RKO (cell line): ENCODE results near the gene BTNL8.
"Not testable (repeated sequence)": the region's sequence is repeated elsewhere in the genome, so short reads cannot be mapped to it uniquely, and the experiment has no call there.

Source experiments
- DNase-seq: peaks from one replicate; pipeline ENCODE4 v3.0.0-alpha.2; 2016; ENCODE audit warnings: low spot score

Gene BTNL8

GRCh38 chr5:180874804-180875582 is 24.0 kb upstream of the BTNL8 start:
- DNase-seq, result no peak

GRCh38 chr5:180875860-180876426 is 23.0 kb upstream of the BTNL8 start:
- DNase-seq, result no peak

- not testable (repeated sequence) for DNase-seq
These were observed 13.0 kb upstream of the BTNL8 start for GRCh38 chr5:180885845-180886529.

GRCh38 chr5:180889381-180889780 is 9.6 kb upstream of the BTNL8 start:
- DNase-seq, result no peak

- DNase-seq, result not testable (repeated sequence)
These were observed 3.6 kb upstream of the BTNL8 start for GRCh38 chr5:180895330-180895729.

GRCh38 chr5:180900178-180900577 is 1.2 kb downstream of the BTNL8 start:
- DNase-seq, result no peak

GRCh38 chr5:180901319-180902009 is 2.5 kb downstream of the BTNL8 start:
- no peak for DNase-seq

GRCh38 chr5:180908400-180908799 is 9.4 kb downstream of the BTNL8 start:
- DNase-seq, result no peak

- DNase-seq, result no peak
These were observed 10.2 kb downstream of the BTNL8 start for GRCh38 chr5:180908998-180909731.

- DNase-seq, result no peak
These were observed 10.8 kb downstream of the BTNL8 start for GRCh38 chr5:180909782-180910181.

- no peak for DNase-seq
These were observed 11.2 kb downstream of the BTNL8 start for GRCh38 chr5:180910182-180910581.

- peak; percentile 24 for DNase-seq
These were observed 11.8 kb downstream of the BTNL8 start for GRCh38 chr5:180910735-180911134.

- no peak for DNase-seq
These were observed 15.7 kb downstream of the BTNL8 start for GRCh38 chr5:180914646-180915045.

GRCh38 chr5:180915924-180916323 is 17.0 kb downstream of the BTNL8 start:
- no peak for DNase-seq

GRCh38 chr5:180918380-180918779 is 19.4 kb downstream of the BTNL8 start:
- no peak for DNase-seq

- no peak for DNase-seq
These were observed 21.8 kb downstream of the BTNL8 start for GRCh38 chr5:180920710-180921109.

GRCh38 chr5:180922932-180923331 is 24.0 kb downstream of the BTNL8 start:
- no peak for DNase-seq

- no peak for DNase-seq
These were observed 33.7 kb downstream of the BTNL8 start for GRCh38 chr5:180932660-180933059.

GRCh38 chr5:180935203-180935602 is 36.2 kb downstream of the BTNL8 start:
- no peak for DNase-seq

GRCh38 chr5:180938294-180938693 is 39.3 kb downstream of the BTNL8 start:
- no peak for DNase-seq

GRCh38 chr5:180950291-180950949 is 51.5 kb downstream of the BTNL8 start:
- peak; percentile 56 for DNase-seq
